GM12892 (cell line): ENCODE results near the gene FGF6.

Source experiments
- POLR2A ChIP-seq: IDR thresholded peaks from 2 replicates; pipeline ENCODE4 v1.6.1; 2011; ENCODE audit warnings: low read depth, low read length, control low read depth
- POLR2AphosphoS5 ChIP-seq: IDR thresholded peaks from 2 replicates; pipeline ENCODE4 v1.6.1; 2011; ENCODE audit warnings: low read depth, low read length, control low read depth
- TAF1 ChIP-seq: IDR thresholded peaks from 2 replicates; pipeline ENCODE4 v1.6.1; 2011; ENCODE audit warnings: low read depth, mild to moderate bottlenecking, control low read depth, low read length, borderline replicate concordance

DNA sequence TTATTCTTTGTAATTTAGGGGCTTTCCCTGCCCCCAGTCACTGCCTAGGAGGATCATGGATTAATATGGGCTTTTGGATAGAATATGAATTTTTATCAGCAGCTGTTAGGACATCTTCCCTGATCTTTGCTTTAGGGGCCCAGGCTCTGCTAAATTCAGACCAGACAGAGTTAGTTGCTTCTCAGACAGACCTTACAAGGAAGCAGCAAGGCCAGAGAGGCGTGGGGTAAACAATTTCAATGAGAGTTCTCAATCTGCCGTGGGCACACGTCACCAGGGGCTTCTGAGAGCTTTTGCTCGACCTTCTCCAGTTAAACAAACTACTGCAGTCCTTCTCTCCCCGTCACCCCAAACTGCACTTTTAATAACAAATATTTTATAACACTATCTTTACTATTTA lies 27.7 kb downstream of the FGF6 start:
- TF ChIP-seq POLR2A: no peak
- no peak for TF ChIP-seq POLR2AphosphoS5
- TF ChIP-seq TAF1: no peak
